ENCODE results near the gene NFATC2.

NFATC2 gene

GRCh38 chr20:51371720-51372119, 170.8 kb downstream of the NFATC2 start:
- DNase-seq: no peak

DNA sequence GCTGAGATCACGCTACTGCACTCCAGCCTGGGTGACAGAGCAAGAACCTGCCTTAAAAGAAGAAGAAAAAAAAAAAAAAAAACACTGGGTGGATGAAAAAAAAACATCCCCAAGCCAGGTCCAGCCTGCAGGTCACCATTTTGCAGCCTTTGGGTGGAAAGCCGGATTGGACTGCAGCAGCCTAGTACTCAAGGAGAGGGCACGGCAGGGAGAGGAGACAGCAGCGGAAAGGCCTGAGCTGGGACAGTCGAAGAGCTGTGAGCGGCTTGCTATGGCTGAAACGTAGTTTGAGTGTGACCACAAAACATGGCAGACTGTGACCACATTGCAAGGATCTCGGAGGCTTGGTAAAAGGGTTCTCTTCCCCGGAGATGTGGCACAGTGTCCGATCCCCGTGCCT, 173.0 kb downstream of the NFATC2 start:
- DNase-seq: no peak

GRCh38 chr20:51368461-51369211, 173.9 kb downstream of the NFATC2 start:
- no peak for DNase-seq

DNA sequence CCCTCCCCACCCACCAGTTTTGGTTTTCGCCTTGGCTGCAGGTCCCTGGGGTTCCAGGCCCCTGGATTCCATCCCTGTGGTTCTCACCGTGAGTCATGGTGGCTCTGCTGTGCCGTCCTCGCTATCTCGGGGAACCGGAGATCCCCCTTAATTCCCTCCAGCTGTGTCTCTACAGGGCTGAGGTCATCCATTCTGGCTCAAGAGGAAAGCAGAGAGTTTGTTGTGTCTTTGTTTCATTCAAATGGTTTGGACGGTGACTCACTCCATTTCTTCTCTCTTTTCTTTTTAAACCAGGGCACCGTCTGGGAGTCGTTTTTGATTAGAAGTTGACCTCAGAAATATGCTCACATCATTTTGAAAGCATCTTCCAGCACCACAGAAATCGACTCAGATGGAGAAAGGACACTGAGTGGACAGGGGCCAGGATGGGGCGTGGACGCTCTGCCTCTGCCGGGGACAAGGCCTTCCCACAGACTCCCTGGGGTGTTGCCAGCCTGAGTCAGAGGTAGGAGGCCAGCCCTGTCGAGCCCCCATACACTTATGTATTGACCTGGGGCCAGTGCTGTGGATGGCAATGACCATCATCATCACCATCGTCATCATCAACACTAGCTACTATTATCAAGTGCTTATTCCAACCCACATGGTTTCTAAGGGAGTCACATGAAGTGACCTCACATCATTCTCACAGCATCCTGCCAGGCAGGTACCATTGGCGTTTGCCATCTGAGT, 176.2 kb downstream of the NFATC2 start:
- no peak for DNase-seq

- no peak for DNase-seq
These were observed 176.8 kb downstream of the NFATC2 start for GRCh38 chr20:51365670-51366069.

GRCh38 chr20:51363813-51364212, 178.7 kb downstream of the NFATC2 start:
- no peak for DNase-seq

DNA sequence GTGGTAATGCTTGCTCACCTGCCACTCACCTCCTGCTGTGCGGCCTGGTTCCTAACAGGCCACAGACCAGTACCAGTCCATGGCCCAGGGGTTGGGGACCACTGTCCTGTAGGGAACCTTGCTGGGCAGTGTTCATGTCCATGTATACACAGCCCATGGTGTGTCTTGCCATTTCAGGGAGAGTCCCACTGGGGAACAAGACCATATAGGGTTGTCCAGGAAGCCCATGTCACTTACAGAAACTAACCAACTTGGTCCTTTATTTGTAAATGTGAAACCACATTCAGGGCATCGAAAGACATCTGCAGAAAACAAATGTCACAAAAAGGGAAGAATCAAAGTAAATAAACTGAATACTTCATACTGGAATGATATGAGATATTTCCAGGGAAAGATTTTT, 179.1 kb downstream of the NFATC2 start:
- DNase-seq: no peak

GRCh38 chr20:51362254-51362653, 180.3 kb downstream of the NFATC2 start:
- DNase-seq: no peak

GRCh38 chr20:51361258-51361657, 181.3 kb downstream of the NFATC2 start:
- DNase-seq: no peak

GRCh38 chr20:51360451-51361201, 181.9 kb downstream of the NFATC2 start:
- DNase-seq: no peak

DNA sequence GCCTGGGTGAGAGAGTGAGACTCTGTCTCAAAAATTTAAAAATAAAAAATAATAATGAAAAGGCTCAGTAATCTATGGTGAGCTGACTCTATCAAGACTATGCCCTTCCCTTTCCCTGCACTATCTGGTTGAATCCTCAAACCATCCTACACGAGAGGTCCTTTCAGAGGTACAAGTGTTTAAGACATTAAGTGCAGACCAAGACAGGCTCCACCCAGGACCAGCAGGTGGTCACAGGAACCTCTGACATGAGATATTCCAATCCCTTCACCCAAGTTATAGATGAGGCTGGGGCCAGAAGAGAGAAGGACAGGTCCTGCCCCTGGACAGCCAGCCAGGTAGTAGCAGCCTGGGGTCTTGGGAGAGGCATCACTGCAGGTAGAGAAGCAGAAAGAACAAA, 182.6 kb downstream of the NFATC2 start:
- DNase-seq: no peak

DNA sequence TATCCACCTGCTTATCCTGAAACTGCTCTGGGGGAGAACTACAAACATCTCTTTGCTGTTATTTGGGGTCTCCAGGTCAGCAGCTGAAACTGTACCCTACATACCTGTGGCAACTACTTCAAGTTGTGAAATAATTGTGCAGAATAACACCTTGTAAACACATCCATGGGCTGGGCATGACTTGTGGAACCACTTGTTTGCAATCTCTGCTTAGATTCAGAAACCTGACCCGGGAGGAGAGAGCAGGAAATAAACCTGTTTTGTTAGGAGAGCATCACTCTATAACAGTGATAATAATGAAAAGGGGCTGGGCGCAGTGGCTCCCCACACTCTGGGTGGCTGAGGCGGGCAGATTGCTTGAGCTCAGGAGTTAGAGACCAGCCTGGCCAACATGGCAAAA, 183.1 kb downstream of the NFATC2 start:
- no peak for DNase-seq

- DNase-seq: no peak
These were observed 184.3 kb downstream of the NFATC2 start for GRCh38 chr20:51358032-51358724.

DNA sequence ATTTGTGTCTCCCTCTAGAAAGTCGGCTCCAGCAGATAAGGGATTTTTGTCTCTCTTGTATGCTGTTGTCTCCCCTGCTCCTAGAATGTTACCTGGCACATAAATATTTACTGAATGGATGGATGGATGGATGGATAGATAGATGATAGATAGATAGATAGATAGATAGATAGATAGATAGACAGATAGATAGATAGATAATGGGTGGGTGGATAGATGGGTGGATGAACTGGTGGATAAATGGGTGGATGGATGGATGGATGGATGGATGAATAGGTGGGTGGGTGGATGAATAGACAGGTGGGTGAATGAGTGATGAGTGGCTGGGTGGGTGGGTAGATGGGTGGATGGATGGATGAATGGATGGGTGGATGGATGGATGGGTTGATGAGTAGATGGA, 185.0 kb downstream of the NFATC2 start:
- DNase-seq: no peak

- DNase-seq: no peak
These were observed 185.6 kb downstream of the NFATC2 start for GRCh38 chr20:51356871-51357270.

DNA sequence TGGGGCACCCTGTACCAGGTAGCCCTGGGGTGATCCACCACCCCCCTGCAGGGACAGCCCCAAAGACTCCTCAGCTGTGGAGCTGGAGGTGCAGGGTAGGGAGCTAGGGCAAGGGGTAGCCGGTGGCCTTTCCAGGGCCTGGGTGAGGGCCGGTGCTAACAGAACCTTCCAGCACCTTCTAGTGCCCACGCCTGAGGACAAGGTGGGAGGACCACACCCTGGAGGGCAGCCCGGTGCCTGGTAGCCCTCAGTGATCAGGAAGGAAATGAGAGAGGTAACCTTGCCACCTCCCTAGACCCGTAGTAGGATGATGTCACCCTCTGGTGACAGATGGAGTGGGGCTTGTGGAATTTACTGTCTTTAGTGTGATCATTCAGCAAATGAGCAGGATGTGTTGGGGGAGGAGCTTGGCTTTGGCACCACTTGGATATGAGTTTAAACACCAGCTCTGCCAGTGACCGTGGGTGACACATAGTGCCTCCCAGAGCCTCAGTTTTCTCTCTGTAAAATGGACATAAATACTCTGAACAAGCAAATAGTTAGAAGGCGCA, 187.7 kb downstream of the NFATC2 start:
- DNase-seq: no peak

DNA sequence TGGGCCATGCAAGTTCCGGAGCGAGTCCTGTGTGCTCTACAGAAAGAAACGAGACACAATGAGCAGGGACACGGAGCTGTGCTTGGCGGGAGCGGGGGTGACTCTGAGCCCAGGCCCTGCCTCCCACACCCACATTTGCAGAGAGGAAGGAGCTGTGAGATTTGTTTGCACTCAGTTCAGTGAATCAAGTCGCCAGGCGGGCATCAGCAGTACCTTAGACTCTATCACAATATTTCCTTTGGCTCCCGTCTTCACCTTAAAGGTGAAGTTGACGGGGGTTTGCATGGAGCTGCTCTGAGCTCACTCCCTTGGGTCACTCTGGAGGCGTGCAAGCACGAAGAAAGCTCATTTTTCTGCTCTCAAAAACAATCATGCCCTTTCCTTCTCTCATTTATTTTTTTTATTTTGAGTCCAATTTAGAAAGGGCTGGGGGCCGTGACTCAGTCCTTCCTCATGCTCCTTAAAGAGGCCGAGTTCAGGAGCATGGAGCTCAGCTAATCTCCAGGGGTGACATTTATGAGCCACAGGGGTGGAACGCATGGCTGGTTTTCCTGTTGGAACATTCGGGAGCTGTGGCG, 188.2 kb downstream of the NFATC2 start:
- no peak for DNase-seq

GRCh38 chr20:51353491-51353890, 189.0 kb downstream of the NFATC2 start:
- DNase-seq: no peak

GRCh38 chr20:51352791-51353190, 189.7 kb downstream of the NFATC2 start:
- no peak for DNase-seq

- no peak for DNase-seq
These were observed 191.4 kb downstream of the NFATC2 start for GRCh38 chr20:51350941-51351631.

- DNase-seq: no peak
These were observed 193.6 kb downstream of the NFATC2 start for GRCh38 chr20:51348876-51349275.

- DNase-seq: no peak
These were observed 194.7 kb downstream of the NFATC2 start for GRCh38 chr20:51347831-51348230.

Data from activated CD4-positive, alpha-beta T cell treated with anti-CD3 and anti-CD28 coated beads, Interleukin-2, amount 50 U/mL, for 1 hour (primary cell).